ENCODE results near the gene EFNA5.

Gene EFNA5

GRCh38 chr5:107652408-107652807 lies 18.3 kb downstream of the EFNA5 start:
- H3K4me3 ChIP-seq (replicated peaks in 1 of 2; ENCODE audit: low read depth in 2 of 2, low read length in 2 of 2) = no peak overlapping the region
- TF ChIP-seq, protein P1, sequence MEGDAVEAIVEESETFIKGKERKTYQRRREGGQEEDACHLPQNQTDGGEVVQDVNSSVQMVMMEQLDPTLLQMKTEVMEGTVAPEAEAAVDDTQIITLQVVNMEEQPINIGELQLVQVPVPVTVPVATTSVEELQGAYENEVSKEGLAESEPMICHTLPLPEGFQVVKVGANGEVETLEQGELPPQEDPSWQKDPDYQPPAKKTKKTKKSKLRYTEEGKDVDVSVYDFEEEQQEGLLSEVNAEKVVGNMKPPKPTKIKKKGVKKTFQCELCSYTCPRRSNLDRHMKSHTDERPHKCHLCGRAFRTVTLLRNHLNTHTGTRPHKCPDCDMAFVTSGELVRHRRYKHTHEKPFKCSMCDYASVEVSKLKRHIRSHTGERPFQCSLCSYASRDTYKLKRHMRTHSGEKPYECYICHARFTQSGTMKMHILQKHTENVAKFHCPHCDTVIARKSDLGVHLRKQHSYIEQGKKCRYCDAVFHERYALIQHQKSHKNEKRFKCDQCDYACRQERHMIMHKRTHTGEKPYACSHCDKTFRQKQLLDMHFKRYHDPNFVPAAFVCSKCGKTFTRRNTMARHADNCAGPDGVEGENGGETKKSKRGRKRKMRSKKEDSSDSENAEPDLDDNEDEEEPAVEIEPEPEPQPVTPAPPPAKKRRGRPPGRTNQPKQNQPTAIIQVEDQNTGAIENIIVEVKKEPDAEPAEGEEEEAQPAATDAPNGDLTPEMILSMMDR (IDR thresholded peaks at IDR 0.05; ENCODE audit: low read depth, low read length) = no peak
- DNase-seq (ENCODE audit: low read depth in 2 of 2) = no peak

GRCh38 chr5:107651325-107651724 lies 19.4 kb downstream of the EFNA5 start:
- DNase-seq (ENCODE audit: low read depth in 2 of 2) = no peak
- TF ChIP-seq, protein P1 (IDR thresholded peaks at IDR 0.05; ENCODE audit: low read depth, low read length) = no peak
- no peak overlapping the region for H3K4me3 ChIP-seq (replicated peaks in 1 of 2; ENCODE audit: low read depth in 2 of 2, low read length in 2 of 2)

- peak in 1 of 2 donors; percentile 9 for DNase-seq (ENCODE audit: low read depth in 2 of 2)
- H3K4me3 ChIP-seq (replicated peaks in 1 of 2; ENCODE audit: low read depth in 2 of 2, low read length in 2 of 2) = no peak overlapping the region
- TF ChIP-seq, protein P1 (IDR thresholded peaks at IDR 0.05; ENCODE audit: low read depth, low read length) = no peak
Observed at GRCh38 chr5:107646418-107646817, 24.3 kb downstream of the EFNA5 start.

- TF ChIP-seq, protein P1 (IDR thresholded peaks at IDR 0.05; ENCODE audit: low read depth, low read length) = no peak
Observed at GRCh38 chr5:107640568-107640967, 30.2 kb downstream of the EFNA5 start.

DNA sequence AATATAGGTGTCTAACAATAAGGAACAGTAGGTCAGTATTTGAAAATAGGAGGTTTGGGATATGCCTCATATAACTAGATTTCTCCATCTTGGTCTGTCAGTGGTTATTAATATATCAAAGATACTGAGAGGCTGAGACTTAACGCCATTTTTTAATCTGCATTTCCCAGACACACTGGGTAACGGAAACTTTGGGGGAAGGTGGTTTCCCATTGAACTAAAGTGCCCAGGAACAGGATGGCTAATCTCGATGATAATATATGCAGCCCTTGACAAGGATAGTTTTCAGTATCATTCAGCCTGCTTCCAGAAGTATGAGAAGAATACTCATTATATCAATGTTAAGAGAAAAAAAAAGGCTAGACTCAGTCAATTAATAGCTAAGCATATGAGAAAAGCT lies 30.7 kb downstream of the EFNA5 start:
- no peak overlapping the region for H3K4me3 ChIP-seq (replicated peaks in 1 of 2; ENCODE audit: low read depth in 2 of 2, low read length in 2 of 2)
- TF ChIP-seq, protein P1 (IDR thresholded peaks at IDR 0.05; ENCODE audit: low read depth, low read length) = no peak
- no peak for DNase-seq (ENCODE audit: low read depth in 2 of 2)

More at GRCh38 chr5:107640568-107640967, 30.2 kb downstream of the EFNA5 start:
- H3K4me3 ChIP-seq (replicated peaks in 1 of 2; ENCODE audit: low read depth in 2 of 2, low read length in 2 of 2) = no peak overlapping the region
- DNase-seq (ENCODE audit: low read depth in 2 of 2) = no peak

- TF ChIP-seq, protein P1 (IDR thresholded peaks at IDR 0.05; ENCODE audit: low read depth, low read length) = no peak
- peak in 1 of 2 donors; percentile 7 for DNase-seq (ENCODE audit: low read depth in 2 of 2)
- H3K4me3 ChIP-seq (replicated peaks in 1 of 2; ENCODE audit: low read depth in 2 of 2, low read length in 2 of 2) = no peak overlapping the region
Observed at GRCh38 chr5:107636555-107636954, 34.2 kb downstream of the EFNA5 start.

- no peak for DNase-seq (ENCODE audit: low read depth in 2 of 2)
- no peak overlapping the region for H3K4me3 ChIP-seq (replicated peaks in 1 of 2; ENCODE audit: low read depth in 2 of 2, low read length in 2 of 2)
- TF ChIP-seq, protein P1 (IDR thresholded peaks at IDR 0.05; ENCODE audit: low read depth, low read length) = no peak
Observed at GRCh38 chr5:107636068-107636467, 34.7 kb downstream of the EFNA5 start.
